MV-4-11 (cell line): ENCODE results near the gene PRICKLE1.

Source experiments
- DNase-seq: peaks from one replicate; lab custom pipeline; 2025; lab: John Stamatoyannopoulos, UW

PRICKLE1 gene

GRCh38 chr12:42492267-42492666 lies 97.3 kb downstream of the PRICKLE1 start:
- DNase-seq, result no peak

- no peak for DNase-seq
Observed at GRCh38 chr12:42490261-42490842, 99.2 kb downstream of the PRICKLE1 start.

DNA sequence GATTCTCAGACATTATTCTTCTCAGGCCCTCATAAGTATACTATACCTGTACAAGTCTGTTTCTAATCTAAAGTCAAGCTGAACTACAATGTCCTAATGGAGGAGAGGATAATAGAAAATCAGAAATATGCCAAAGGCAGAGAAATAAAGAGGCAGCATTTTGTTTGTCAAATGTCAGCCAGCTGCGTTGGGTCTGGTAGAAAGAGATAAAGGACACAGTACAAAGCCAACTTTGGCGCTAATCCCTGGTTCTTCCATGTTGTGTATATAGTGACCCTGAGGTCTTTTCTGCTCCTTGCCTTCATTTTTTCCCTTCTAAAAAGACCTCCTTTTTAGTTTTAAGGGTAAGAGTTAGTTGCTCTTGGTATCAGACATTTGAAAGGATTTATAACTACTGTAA lies 103.1 kb downstream of the PRICKLE1 start:
- DNase-seq, result no peak

DNA sequence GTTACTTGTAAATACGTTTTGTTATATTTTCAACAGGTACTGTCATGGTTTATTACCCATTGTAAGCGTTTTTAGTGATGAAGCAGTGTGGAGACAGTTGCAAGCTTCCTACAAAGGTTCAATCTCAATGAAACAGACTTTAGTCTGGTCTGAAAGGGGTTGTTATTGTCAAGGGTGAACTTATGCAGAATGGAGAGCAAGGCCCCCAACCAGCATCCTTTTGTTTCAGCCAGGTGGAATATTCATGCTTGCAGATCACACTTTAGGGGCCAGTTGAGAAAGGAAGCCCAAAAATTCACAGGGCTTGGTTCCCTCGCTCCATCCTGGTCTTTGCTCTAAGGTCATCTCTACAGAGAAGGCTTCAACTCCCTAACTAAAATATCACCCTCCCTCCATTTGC lies 103.7 kb downstream of the PRICKLE1 start:
- DNase-seq, result no peak

GRCh38 chr12:42484996-42485395 lies 104.5 kb downstream of the PRICKLE1 start:
- no peak for DNase-seq

DNA sequence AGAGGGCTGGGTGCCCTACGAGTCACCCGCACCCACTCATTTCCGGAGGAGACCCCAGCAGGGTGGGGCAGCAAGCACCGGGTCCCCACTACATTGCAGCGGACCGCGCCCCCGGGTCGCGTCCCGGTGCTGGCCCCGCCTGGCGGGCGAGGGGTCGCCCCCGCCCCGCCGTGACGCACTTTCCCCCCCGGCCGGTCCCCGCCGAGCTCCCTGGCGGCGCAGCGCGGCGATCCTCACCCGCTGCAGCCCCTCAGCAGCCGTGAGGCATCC lies 106.1 kb downstream of the PRICKLE1 start:
- DNase-seq, result no peak

DNA sequence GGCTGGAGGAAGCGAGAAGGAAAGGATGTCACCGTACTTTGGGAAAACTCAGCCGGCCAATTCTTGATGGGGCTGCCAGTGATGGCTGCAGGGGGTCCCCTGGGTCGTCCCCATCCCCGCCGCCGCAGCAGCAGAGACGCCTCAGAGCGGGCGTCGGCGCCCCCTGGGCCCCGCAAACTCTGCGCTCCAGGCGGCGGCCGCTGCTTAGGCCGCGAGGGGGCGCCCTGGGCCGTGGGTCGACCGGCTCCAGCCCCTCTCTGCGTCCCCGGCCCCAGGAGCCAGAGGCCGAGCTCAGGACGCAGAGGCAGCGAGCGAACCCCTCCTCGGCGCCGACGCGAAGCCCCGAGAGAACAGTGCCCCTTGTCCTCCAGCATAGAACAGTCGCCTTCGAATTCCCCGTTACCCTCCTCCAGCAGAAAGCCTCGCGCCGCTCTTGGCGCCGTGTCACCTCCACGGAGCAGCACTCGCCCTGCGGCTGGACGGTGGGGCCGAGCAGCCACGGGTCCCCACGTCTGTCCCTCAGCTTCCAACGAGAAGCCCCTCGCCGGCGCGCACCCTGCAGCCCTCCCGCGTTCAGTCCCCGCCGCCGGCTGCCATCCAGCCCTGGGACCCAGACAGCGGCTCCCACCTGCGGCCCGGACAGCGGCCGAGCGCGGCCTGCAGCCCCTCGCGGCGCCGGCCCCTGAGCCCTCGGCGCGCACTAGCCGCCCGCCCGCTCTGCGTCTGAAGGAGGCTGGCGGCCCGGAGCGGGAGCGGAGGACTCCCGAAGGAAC lies 106.6 kb downstream of the PRICKLE1 start:
- peak; percentile 27 for DNase-seq

DNA sequence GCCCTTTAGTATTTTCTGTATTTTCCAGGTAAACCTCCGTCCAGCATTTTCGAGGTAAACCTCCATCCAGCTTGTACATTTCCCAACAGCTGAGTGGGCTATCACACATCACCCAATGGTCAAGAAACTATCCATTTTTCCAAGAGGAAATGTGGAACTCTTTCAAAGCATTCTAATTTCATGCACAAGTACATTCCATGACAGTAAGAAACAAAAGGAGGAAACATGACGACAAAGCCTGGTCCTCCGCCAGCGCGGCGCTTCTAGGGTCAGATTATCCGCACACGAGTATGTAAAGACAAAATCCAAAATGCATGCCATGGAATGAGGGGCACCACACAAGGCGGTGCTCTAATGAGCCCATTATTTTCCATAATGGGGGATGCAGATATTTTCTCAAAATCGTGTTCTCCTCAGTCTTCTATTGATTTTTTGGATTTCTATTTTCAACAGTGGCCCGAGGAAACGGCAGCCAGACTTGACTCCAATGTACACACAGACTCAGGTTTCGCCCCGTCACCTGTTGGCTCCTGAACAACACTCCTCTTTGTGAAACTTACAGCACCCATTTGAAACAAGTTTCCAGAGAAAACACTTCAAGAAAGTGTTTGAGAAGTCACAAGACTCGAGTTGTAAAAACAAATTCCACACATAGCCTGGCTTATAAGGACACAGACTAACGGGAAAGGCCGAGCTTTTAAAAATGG lies 107.4 kb downstream of the PRICKLE1 start:
- DNase-seq, result no peak

- DNase-seq, result no peak
Observed at GRCh38 chr12:42481368-42481767, 108.2 kb downstream of the PRICKLE1 start.

DNA sequence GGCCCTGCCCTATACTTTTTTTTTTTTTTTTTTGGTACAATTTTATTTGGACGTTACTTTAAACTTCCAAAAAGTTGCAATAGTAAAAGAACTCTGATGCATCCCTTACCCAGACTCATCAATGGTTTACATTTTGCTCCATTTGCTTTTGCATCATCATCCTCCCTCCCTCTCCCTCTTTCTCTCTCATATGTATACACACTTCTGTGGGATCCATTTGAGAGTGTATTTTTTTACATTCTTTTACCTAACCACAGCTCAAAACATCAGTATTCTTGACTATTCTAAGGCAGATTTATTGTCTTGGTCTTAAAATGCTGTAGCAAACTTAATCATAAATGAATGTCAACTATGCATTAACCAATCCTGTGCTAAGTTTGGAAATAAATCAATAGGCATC lies 111.6 kb downstream of the PRICKLE1 start:
- DNase-seq, result no peak

GRCh38 chr12:42475106-42475505 lies 114.4 kb downstream of the PRICKLE1 start:
- no peak for DNase-seq

GRCh38 chr12:42474391-42474790 lies 115.2 kb downstream of the PRICKLE1 start:
- no peak for DNase-seq

- DNase-seq, result no peak
Observed at GRCh38 chr12:42473561-42473960, 116.0 kb downstream of the PRICKLE1 start.

GRCh38 chr12:42473130-42473529 lies 116.4 kb downstream of the PRICKLE1 start:
- DNase-seq, result no peak

DNA sequence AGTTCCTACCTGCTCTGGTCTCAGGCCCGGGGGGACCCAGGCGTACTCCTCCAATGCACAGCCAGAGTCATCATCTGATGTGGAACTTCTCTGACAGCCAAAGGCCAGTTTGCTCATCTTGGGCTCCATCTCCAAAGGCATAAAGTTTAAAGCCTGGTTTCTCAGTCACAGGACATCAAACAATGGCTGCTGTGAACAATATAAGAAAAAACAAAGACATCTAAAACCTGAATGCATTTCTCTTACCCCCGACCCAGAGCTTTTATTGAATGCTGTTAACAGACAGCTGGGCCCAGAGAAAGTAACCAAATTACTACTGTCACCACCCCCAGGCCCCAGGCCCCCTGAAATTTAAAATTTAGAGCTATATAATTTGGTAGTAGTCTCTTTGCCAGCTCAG lies 117.2 kb downstream of the PRICKLE1 start:
- DNase-seq, result no peak

- peak; percentile 92 for DNase-seq
Observed at GRCh38 chr12:42469355-42470175, 120.0 kb downstream of the PRICKLE1 start.

- DNase-seq, result no peak
Observed at GRCh38 chr12:42468921-42469320, 120.6 kb downstream of the PRICKLE1 start.

DNA sequence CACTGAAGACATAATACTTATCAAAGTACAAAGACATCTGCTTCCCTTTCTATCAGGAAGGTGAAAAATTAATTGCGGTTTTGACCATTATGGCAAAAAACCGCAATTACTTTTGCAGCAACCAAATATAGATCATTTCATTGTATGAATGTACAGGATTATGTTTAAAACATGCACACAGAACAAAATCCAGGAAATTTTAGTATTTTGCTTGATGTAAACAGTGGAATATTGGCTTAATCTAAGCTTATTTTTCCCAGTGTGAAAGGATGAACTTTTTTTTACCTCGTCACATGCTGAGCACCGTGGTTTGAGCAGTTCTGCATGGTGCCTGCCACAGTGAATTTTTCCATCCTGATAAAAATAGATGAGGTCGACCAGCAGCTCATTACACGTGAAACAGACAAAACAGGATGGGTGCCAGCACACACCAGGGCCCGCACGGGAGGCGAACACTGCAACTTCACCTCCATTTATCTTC lies 121.2 kb downstream of the PRICKLE1 start:
- DNase-seq, result peak; percentile 20

- DNase-seq, result no peak
Observed at GRCh38 chr12:42463671-42464070, 125.9 kb downstream of the PRICKLE1 start.

GRCh38 chr12:42462486-42462885 lies 127.1 kb downstream of the PRICKLE1 start:
- DNase-seq, result no peak

- no peak for DNase-seq
Observed at GRCh38 chr12:42459336-42459847, 130.2 kb downstream of the PRICKLE1 start.

DNA sequence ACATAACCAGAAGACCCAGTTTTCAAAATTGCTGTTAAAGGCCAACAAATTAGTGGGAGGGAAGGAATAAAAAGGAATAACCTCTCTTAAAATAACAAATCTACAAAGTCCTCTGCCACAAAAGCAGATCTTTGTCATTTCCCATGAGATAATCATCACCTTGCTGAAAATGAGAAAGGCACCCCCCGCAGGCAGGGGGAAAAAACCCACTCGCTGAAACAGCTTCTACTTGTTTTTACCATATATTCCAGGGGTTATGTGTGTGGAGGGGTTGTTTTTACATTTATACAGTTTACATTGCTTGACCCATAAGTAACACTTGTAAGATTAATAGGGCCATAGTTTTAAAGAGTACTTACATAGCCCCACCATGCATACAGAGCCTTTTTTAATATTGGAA lies 131.0 kb downstream of the PRICKLE1 start:
- DNase-seq, result no peak
